ACC112 (cell line): ENCODE measurements around the gene ZNF217.
"Not testable (repeated sequence)": the region's sequence is repeated elsewhere in the genome, so short reads cannot be mapped to it uniquely, and the experiment has no call there.

Source experiments
- H2AFZ ChIP-seq: fragments of 200-600 bp; sonication (generic); one replicate; pipeline ENCODE4 v1.6.0; 2017; ENCODE audit warnings: antibody characterized with exemption, low read length; ENCODE audit not compliant: unreplicated experiment
- H3K27ac ChIP-seq: fragments of 200-600 bp; sonication (generic); 2 replicates; pipeline ENCODE4 v1.5.1; 2014; ENCODE audit warnings: low read depth, mild to moderate bottlenecking, antibody characterized with exemption, low read length, moderate library complexity
- H3K27me3 ChIP-seq: fragments of 200-600 bp; sonication (generic); 2 replicates; pipeline ENCODE4 v1.6.1; 2014; ENCODE audit warnings: mild to moderate bottlenecking, antibody characterized with exemption, low read length, moderate library complexity, mixed read lengths; ENCODE audit not compliant: insufficient read depth
- H3K36me3 ChIP-seq: fragments of 200-600 bp; sonication (generic); 2 replicates; pipeline ENCODE4 v1.6.1; 2016; ENCODE audit warnings: mild to moderate bottlenecking, antibody characterized with exemption, low read length, moderate library complexity, mixed read lengths; ENCODE audit not compliant: insufficient read depth
- H3K4me1 ChIP-seq: fragments of 200-600 bp; sonication (generic); one replicate; pipeline ENCODE4 v1.6.1; 2016; ENCODE audit warnings: low read length, mixed read lengths; ENCODE audit not compliant: insufficient read depth, unreplicated experiment, control insufficient read depth
- H3K4me3 ChIP-seq: fragments of 200-600 bp; sonication (generic); 2 replicates; pipeline ENCODE4 v1.5.1; 2014; ENCODE audit warnings: mild to moderate bottlenecking, low read depth, low read length
- H3K79me2 ChIP-seq: fragments of 200-600 bp; sonication (generic); one replicate; pipeline ENCODE4 v1.6.0; 2016; ENCODE audit warnings: low read length; ENCODE audit not compliant: control insufficient read depth, unreplicated experiment, insufficient read depth

ZNF217 gene

GRCh38 chr20:53593466-53594007 is at the start of gene ZNF217:
ZNF217 (minus strand) TSS chr20:53593839; CDS start chr20:53582826, 11,013 bp downstream.
- peak within 1 kb of the TSS; percentile 76 for H2AFZ ChIP-seq
- peaks cover 47% of the 10 kb centered on the region for H3K79me2 ChIP-seq
- peaks cover 27% of the 10 kb centered on the region for H3K4me1 ChIP-seq
- H3K4me3 ChIP-seq = peak within 1 kb of the TSS; percentile 91
- H3K27ac ChIP-seq = peak within 1 kb of the TSS; percentile 90
- not testable (repeated sequence) for H3K27me3 ChIP-seq, H3K36me3 ChIP-seq

GRCh38 chr20:53643031-53643832 is 49.6 kb upstream of the ZNF217 start:
- Histone ChIP-seq H2AFZ (peak overlapping the region; percentile 28), H3K27ac (peak overlapping the region; percentile 92), H3K4me3 (peak overlapping the region; percentile 34), H3K36me3 (no peaks in the 10 kb centered on the region), H3K27me3 (no peaks in the 10 kb centered on the region), H3K4me1 (peaks cover 11% of the 10 kb centered on the region), H3K79me2 (no peaks in the 10 kb centered on the region)

- Histone ChIP-seq H3K36me3 (no peaks in the 10 kb centered on the region), H3K79me2 (no peaks in the 10 kb centered on the region), H3K4me1 (peaks cover 11% of the 10 kb centered on the region), H3K27ac (peak overlapping the region; percentile 92), H3K27me3 (no peaks in the 10 kb centered on the region), H3K4me3 (peak overlapping the region; percentile 34), H2AFZ (peak overlapping the region; percentile 69)
These were observed 48.8 kb upstream of the ZNF217 start for GRCh38 chr20:53642196-53643030.

- Histone ChIP-seq H3K79me2 (no peaks in the 10 kb centered on the region), H3K27ac (no peak overlapping the region), H3K4me1 (peaks cover 11% of the 10 kb centered on the region), H2AFZ (no peak overlapping the region), H3K36me3 (no peaks in the 10 kb centered on the region), H3K27me3 (no peaks in the 10 kb centered on the region), H3K4me3 (no peak overlapping the region)
These were observed 46.2 kb upstream of the ZNF217 start for GRCh38 chr20:53639647-53640440.

- no peaks in the 10 kb centered on the region for H3K79me2 ChIP-seq
These were observed 45.5 kb upstream of the ZNF217 start for GRCh38 chr20:53639128-53639527.

GRCh38 chr20:53637310-53637709 is 43.7 kb upstream of the ZNF217 start:
- H3K4me3 ChIP-seq, H3K27me3 ChIP-seq, H3K27ac ChIP-seq, H2AFZ ChIP-seq, H3K4me1 ChIP-seq, H3K36me3 ChIP-seq, H3K79me2 ChIP-seq: not testable (repeated sequence)

More at GRCh38 chr20:53639128-53639527, 45.5 kb upstream of the ZNF217 start:
- no peak overlapping the region for H3K4me3 ChIP-seq
- no peaks in the 10 kb centered on the region for H3K27me3 ChIP-seq
- H3K27ac ChIP-seq = no peak overlapping the region
- peaks cover 11% of the 10 kb centered on the region for H3K4me1 ChIP-seq
- no peaks in the 10 kb centered on the region for H3K36me3 ChIP-seq
- no peak overlapping the region for H2AFZ ChIP-seq

GRCh38 chr20:53636540-53637097 is 43.0 kb upstream of the ZNF217 start:
- no peak overlapping the region for H2AFZ ChIP-seq
- H3K4me3 ChIP-seq = no peak overlapping the region
- no peak overlapping the region for H3K27ac ChIP-seq
- H3K4me1 ChIP-seq = no peaks in the 10 kb centered on the region
- no peaks in the 10 kb centered on the region for H3K79me2 ChIP-seq
- H3K27me3 ChIP-seq = no peaks in the 10 kb centered on the region
- no peaks in the 10 kb centered on the region for H3K36me3 ChIP-seq

- Histone ChIP-seq H3K4me3 (no peak overlapping the region), H3K79me2 (no peaks in the 10 kb centered on the region), H2AFZ (no peak overlapping the region), H3K27ac (no peak overlapping the region), H3K4me1 (no peaks in the 10 kb centered on the region), H3K27me3 (no peaks in the 10 kb centered on the region), H3K36me3 (no peaks in the 10 kb centered on the region)
These were observed 41.6 kb upstream of the ZNF217 start for GRCh38 chr20:53635221-53635620.

GRCh38 chr20:53631909-53632662 is 38.4 kb upstream of the ZNF217 start:
- Histone ChIP-seq H2AFZ (no peak overlapping the region), H3K4me1 (no peaks in the 10 kb centered on the region), H3K27ac (no peak overlapping the region)

More at GRCh38 chr20:53631909-53632662, 38.4 kb upstream of the ZNF217 start:
- Histone ChIP-seq H3K79me2 (no peaks in the 10 kb centered on the region), H3K27me3 (no peaks in the 10 kb centered on the region), H3K36me3 (no peaks in the 10 kb centered on the region), H3K4me3 (no peak overlapping the region)
